ENCODE data around the gene TRIM6.
A peak's percentile ranks its signal among the peaks of the same experiment; 100 is the strongest.
"Not testable (repeated sequence)": the region's sequence is repeated elsewhere in the genome, so short reads cannot be mapped to it uniquely, and the experiment has no call there.

TRIM6 gene

GRCh38 chr11:5596607-5597201 is at the start of gene TRIM6:
TRIM6 (plus strand) TSS chr11:5596637; CDS start chr11:5596898, 261 bp downstream.
- DNase-seq (ENCODE audit: low read depth, low spot score): peak; percentile 74

DNA sequence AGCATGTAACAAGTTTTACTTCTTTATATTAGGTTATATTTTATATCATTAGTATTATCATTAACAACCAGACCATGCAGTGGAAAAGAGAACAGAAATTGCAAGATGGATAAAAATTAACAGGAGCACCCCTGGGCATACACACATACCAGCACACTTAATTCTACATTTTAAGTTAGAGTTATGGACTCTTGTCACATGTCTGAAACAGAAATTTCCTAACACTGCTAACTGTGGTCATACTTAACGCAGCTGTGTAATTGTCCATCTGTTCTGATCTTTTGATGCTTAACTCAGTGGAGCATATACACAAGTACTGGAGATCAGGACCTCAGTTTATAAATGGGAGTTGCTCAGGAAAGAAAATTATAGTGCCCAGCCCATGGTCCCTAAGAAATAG is 48.5 kb upstream of the TRIM6 start:
- DNase-seq (ENCODE audit: low read depth, low spot score): no peak

DNA sequence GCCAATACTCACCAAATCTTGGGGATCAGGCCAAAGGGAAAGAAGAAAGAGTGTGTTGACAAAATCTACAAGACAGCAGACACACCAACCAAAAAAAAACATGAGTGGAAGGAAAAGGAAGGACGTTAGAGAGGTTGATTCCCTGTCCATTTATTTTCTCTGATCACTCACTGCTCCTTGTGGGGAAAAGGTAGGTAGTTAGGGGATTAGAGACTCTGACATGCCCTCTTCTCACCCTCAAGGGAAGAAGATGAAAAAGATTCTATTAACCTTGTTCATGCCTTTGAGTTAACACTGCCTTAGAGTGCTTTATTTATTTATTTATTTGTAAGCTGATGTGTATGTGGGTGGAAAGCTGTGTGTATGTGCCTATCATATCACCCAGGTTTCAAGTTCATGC is 48.0 kb upstream of the TRIM6 start, which contains the start of gene OR52H1:
Gene OR52H1 (minus strand): TSS at position 101 of the 400 bp plus-strand sequence. CDS start 3,035 bp downstream, outside the sequence.
- DNase-seq (ENCODE audit: low read depth, low spot score): no peak

- DNase-seq (ENCODE audit: low read depth, low spot score): no peak
Measured at GRCh38 chr11:5550440-5551095, 45.9 kb upstream of the TRIM6 start.

DNA sequence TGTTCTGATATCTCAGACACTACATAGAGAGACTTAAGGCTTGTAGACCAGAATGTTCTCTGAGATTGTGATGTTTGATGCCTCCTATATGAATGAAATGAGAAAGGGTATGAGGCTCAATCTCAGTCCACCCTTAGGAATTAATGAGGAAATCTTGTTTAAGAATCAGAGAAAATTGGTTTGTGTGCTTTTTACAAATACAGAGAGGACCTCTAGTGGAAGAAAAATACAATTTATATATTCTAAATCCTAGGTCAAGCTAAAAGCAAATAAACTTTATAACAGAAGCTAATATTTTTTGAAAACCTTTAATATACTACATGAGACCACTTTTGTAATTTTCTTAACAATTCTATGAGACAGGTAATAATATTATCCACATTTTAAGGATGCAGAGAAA is 43.1 kb upstream of the TRIM6 start:
- DNase-seq (ENCODE audit: low read depth, low spot score): no peak

GRCh38 chr11:5556596-5557188 is 39.7 kb upstream of the TRIM6 start:
- no peak for DNase-seq (ENCODE audit: low read depth, low spot score)

- no peak for DNase-seq (ENCODE audit: low read depth, low spot score)
Measured at GRCh38 chr11:5557751-5558150, 38.7 kb upstream of the TRIM6 start.

DNA sequence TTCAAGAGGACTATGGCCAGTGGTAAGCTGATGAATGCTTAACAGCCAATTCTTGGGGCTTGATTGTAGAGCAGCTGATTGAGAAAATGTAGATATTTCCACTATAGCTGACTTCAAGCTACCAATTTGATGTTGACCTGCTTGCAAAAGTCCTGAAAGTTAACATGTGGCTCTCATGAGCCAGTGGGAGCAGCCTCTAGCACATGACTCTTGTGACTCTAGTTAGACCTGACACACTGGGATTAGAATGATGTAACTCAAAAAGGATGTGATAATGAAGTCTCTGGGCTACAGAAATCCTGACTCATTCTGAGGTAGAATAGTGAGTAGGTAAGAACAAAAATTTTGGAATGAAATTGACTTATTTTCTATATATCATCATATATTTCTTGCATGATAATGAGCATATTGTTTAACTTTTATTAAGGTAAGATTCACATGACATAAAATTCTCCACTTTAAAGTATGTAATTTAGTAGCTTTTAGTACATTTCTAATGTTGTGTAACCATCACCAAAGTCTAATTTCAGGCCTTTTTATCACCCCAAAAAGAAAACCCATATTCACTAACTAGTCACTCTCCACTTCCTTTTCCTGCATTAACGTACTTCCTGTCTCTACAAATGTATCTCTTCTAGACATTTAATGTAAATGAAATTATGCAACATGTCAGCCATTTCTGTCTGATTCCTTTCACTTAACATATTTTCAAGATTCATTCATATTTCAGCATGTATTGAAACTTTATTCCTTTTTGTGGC is 32.0 kb upstream of the TRIM6 start:
- DNase-seq (ENCODE audit: low read depth, low spot score): no peak

DNA sequence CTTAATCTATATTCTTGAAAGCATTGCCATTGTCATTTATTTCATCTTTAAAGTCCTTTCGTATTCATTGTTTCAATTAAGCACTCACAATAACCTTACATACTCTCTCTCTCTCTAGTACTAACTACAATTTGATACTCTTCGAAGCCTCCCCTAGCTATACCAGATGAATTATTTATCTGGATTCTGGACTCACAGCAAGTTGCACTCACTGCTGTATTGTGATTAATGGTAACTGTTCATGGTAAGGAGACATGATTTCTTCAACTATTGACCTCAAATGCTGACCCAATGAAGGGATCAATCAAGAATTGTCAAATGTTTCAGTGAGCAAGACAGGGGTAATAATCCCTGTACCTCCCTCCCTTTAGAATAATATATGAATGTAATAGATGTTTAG is 21.8 kb upstream of the TRIM6 start:
- no peak for DNase-seq (ENCODE audit: low read depth, low spot score)

GRCh38 chr11:5575152-5575551 is 21.3 kb upstream of the TRIM6 start:
- DNase-seq (ENCODE audit: low read depth, low spot score): no peak

DNA sequence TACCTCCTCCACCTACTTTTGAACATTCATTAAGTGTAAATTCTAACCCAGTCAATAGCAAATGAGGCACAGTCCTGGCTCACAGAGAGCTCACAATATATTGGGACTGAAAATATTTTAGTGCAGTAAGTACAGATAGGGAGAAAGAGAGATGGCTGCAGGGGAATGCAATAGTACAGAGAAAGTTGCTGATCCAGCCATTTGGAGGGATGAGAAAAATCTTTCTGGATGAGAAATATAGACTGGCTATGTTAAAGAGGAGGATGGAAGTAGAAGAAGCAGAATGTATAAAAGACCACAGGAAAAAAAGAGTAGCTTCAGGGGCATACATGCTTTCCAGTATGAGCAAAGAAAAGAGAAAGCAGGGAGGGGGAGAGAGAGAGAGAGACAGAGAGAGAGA is 19.3 kb upstream of the TRIM6 start:
- DNase-seq (ENCODE audit: low read depth, low spot score): no peak

- DNase-seq (ENCODE audit: low read depth, low spot score): no peak
Measured at GRCh38 chr11:5580577-5580976, 15.9 kb upstream of the TRIM6 start, which contains the start of gene OR52B6. OR52B6 (plus strand) TSS chr11:5580877; CDS start chr11:5580877, 0 bp downstream.

DNA sequence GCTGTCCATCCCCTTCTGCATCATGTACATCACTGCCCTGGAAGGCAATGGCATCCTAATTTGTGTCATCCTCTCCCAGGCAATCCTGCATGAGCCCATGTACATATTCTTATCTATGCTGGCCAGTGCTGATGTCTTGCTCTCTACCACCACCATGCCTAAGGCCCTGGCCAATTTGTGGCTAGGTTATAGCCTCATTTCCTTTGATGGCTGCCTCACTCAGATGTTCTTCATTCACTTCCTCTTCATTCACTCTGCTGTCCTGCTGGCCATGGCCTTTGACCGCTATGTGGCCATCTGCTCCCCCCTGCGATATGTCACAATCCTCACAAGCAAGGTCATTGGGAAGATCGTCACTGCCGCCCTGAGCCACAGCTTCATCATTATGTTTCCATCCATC is 15.4 kb upstream of the TRIM6 start:
- DNase-seq (ENCODE audit: low read depth, low spot score): no peak

GRCh38 chr11:5584458-5584857 is 12.0 kb upstream of the TRIM6 start:
- DNase-seq (ENCODE audit: low read depth, low spot score): not testable (repeated sequence)

DNA sequence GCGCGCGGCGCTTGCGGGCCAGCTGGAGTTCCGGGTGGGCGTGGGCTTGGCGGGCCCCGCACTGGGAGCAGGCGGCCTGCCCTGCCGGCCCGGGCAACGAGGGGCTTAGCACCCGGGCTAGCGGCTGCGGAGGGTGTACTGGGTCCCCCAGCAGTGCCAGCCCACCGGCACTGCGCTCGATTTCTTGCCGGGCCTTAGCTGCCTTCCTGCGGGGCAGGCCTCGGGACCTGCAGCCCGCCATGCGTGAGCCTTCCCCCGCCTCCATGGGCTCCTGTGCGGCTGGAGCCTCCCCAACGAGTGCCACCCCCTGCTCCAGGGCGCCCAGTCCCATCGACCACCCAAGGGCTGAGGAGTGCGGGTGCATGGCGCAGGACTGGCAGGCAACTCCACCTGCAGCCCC is 6.5 kb upstream of the TRIM6 start:
- not testable (repeated sequence) for DNase-seq (ENCODE audit: low read depth, low spot score)

DNA sequence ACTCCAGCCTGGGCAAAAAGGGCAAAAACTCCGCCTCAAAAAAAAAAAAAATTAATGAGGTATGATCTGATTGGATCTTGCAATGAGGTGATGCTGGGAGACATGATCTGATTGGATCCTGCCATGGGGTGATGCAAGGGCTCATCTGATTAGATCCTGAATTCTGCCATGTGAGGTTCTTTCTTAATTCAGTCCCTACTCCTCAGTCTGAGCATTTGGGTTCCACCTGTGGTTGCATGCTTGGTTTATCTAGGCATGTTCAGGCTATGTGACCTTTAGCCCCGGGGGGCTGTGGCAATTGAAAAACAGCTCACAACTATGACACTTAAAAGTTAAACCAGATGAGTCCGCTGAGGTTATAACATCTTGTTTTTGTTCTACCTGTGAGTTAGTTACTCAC is 4.8 kb upstream of the TRIM6 start:
- DNase-seq (ENCODE audit: low read depth, low spot score): no peak

DNA sequence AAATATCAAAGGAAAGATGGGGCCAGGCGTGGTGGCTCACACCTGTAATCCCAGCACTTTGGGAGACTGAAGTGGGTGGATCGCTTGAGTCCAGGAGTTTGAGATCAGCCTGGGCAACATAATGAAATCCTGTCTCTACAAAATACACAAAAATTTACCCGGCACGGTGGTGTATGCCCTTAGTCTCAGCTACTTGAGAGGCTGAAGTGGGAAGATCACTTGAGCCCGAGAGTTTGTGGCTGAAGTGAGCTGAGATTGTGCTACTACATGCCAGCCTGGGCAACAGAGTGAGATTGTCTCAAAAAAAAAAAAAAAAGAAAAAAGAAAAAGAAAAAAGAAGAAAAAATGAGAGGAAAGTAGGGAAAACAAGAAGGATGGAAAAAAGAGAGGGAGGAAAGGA is 3.8 kb upstream of the TRIM6 start:
- no peak for DNase-seq (ENCODE audit: low read depth, low spot score)

DNA sequence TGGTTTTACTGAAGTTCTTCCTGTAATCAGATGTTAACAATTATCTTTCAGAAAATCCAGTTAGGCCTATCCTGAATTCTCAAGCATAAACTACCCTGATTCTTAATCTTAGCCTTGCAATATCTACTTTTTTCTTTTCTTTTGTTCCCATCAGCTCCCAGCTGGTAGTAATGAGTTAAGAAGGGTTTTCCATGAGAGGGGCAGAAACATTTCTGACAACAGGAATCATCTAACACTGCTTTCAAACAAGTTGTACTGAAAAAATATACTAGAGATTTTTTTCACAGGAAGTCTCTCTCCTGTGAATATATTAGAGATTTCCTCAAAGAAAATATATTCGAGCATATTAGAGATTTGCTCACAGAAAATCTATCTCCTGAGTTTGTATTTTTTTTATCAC is 3.3 kb upstream of the TRIM6 start:
- DNase-seq (ENCODE audit: low read depth, low spot score): no peak

DNA sequence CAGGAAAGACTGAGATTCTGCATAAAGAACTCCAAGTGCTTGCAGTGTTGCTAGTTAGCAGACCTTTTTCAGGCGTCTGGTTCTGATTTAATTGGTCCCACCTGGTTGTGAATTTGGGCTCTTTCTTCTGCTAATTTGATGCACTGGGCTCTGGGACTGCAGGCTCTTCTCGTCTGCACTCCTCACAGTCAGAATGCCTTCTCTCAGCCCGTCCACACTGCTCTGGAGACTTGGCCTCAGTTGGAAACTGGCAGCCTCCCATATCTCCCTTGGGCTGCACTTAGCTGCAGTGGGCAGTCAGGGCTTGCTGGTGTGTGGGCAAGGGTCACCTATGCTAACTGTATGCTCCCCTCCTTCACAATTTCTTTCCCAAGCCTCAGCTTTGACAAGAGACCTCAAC is 1.5 kb downstream of the TRIM6 start:
- peak; percentile 50 for DNase-seq (ENCODE audit: low read depth, low spot score)

GRCh38 chr11:5600374-5600851 is 4.0 kb downstream of the TRIM6 start:
- DNase-seq (ENCODE audit: low read depth, low spot score): peak; percentile 88

DNA sequence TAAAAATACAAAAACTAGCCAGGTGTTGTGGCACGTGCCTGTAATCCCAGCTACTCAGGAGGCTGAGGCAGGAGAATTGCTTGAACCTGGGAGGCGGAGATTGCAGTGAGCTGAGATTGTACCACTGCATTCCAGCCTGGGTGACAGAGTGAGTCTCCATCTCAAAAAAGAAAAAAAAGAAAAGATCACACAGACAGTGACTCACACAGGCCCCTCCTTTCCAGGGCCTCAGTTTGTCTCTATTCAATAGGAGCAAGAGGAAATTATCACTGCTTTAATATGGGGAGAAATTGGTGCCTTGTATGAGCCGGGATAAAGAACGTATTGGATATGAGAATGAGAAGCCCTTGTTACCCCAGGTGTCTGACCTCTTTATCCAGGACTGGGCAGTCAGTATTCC is 6.4 kb downstream of the TRIM6 start:
- not testable (repeated sequence) for DNase-seq (ENCODE audit: low read depth, low spot score)

GRCh38 chr11:5603326-5603725 is 6.9 kb downstream of the TRIM6 start:
- no peak for DNase-seq (ENCODE audit: low read depth, low spot score)

All from ELF-1 (cell line).